ENCODE data around the gene ALDH1A3.

ALDH1A3 gene

GRCh38 chr15:100863796-100864267 is 15.8 kb upstream of the ALDH1A3 start:
- no peak for TF ChIP-seq POLR2A (IDR thresholded peaks at IDR 0.05; ENCODE audit: low read length)
- no peak for TF ChIP-seq GATA1 (IDR thresholded peaks at IDR 0.05; ENCODE audit: low read depth, low read length)
- DNase-seq = no peak

- TF ChIP-seq POLR2A (IDR thresholded peaks at IDR 0.05; ENCODE audit: low read length) (no peak), GATA1 (IDR thresholded peaks at IDR 0.05; ENCODE audit: low read depth, low read length) (no peak)
- no peak for DNase-seq
These were observed 13.0 kb upstream of the ALDH1A3 start for GRCh38 chr15:100866386-100867330.

GRCh38 chr15:100867433-100867832 is 12.2 kb upstream of the ALDH1A3 start:
- TF ChIP-seq GATA1 (IDR thresholded peaks at IDR 0.05; ENCODE audit: low read depth, low read length) (no peak), POLR2A (IDR thresholded peaks at IDR 0.05; ENCODE audit: low read length) (no peak)
- DNase-seq = no peak

GRCh38 chr15:100869151-100869999 is 10.3 kb upstream of the ALDH1A3 start:
- DNase-seq = peak in 1 of 2 experiments; percentile 38
- no peak for TF ChIP-seq GATA1 (IDR thresholded peaks at IDR 0.05; ENCODE audit: low read depth, low read length)

GRCh38 chr15:100873029-100873677 is 6.5 kb upstream of the ALDH1A3 start:
- TF ChIP-seq POLR2A (IDR thresholded peaks at IDR 0.05; ENCODE audit: low read length) (no peak), GATA1 (IDR thresholded peaks at IDR 0.05; ENCODE audit: low read depth, low read length) (no peak)
- DNase-seq = peak; percentile 50 to 69

GRCh38 chr15:100875495-100875894 is 4.1 kb upstream of the ALDH1A3 start:
- no peak for TF ChIP-seq POLR2A (IDR thresholded peaks at IDR 0.05; ENCODE audit: low read length)
- TF ChIP-seq GATA1 (IDR thresholded peaks at IDR 0.05; ENCODE audit: low read depth, low read length) = no peak
- no peak for DNase-seq

GRCh38 chr15:100875976-100876375 is 3.7 kb upstream of the ALDH1A3 start:
- no peak for DNase-seq
- TF ChIP-seq GATA1 (IDR thresholded peaks at IDR 0.05; ENCODE audit: low read depth, low read length) (no peak), POLR2A (IDR thresholded peaks at IDR 0.05; ENCODE audit: low read length) (no peak)

- TF ChIP-seq POLR2A (IDR thresholded peaks at IDR 0.05; ENCODE audit: low read length) (no peak), GATA1 (IDR thresholded peaks at IDR 0.05; ENCODE audit: low read depth, low read length) (no peak)
- no peak for DNase-seq
These were observed 2.1 kb upstream of the ALDH1A3 start for GRCh38 chr15:100877551-100877950.

- no peak for DNase-seq
- no peak for TF ChIP-seq GATA1 (IDR thresholded peaks at IDR 0.05; ENCODE audit: low read depth, low read length)
- TF ChIP-seq POLR2A (IDR thresholded peaks at IDR 0.05; ENCODE audit: low read length) = no peak
These were observed 1.5 kb upstream of the ALDH1A3 start for GRCh38 chr15:100878130-100878529.

- no peak for TF ChIP-seq GATA1 (IDR thresholded peaks at IDR 0.05; ENCODE audit: low read depth, low read length)
- TF ChIP-seq POLR2A (IDR thresholded peaks at IDR 0.05; ENCODE audit: low read length) = no peak
- DNase-seq = no peak
These were observed 983 bp upstream of the ALDH1A3 start for GRCh38 chr15:100878648-100879047.

GRCh38 chr15:100879061-100879463 is 569 bp upstream of the ALDH1A3 start:
- TF ChIP-seq GATA1 (IDR thresholded peaks at IDR 0.05; ENCODE audit: low read depth, low read length) (no peak), POLR2A (IDR thresholded peaks at IDR 0.05; ENCODE audit: low read length) (no peak)
- DNase-seq = no peak

GRCh38 chr15:100880139-100880896 is 687 bp downstream of the ALDH1A3 start:
- DNase-seq = no peak
- TF ChIP-seq GATA1 (IDR thresholded peaks at IDR 0.05; ENCODE audit: low read depth, low read length) (no peak), POLR2A (IDR thresholded peaks at IDR 0.05; ENCODE audit: low read length) (no peak)

- DNase-seq = no peak
- no peak for TF ChIP-seq GATA1 (IDR thresholded peaks at IDR 0.05; ENCODE audit: low read depth, low read length)
- no peak for TF ChIP-seq POLR2A (IDR thresholded peaks at IDR 0.05; ENCODE audit: low read length)
These were observed 1.2 kb downstream of the ALDH1A3 start for GRCh38 chr15:100880897-100881242.

Measured in erythroblast (primary cell).